Cerebellar cortex (tissue), 1 donor: ENCODE data around the gene NTRK1.
"Not testable (repeated sequence)": the region's sequence is repeated elsewhere in the genome, so short reads cannot be mapped to it uniquely, and the experiment has no call there.

ENCODE experiments used
- DNase-seq: peaks from one replicate; pipeline ENCODE4 v3.0.0-alpha.2; 2015; ENCODE audit warnings: low spot score

The NTRK1 gene

DNA sequence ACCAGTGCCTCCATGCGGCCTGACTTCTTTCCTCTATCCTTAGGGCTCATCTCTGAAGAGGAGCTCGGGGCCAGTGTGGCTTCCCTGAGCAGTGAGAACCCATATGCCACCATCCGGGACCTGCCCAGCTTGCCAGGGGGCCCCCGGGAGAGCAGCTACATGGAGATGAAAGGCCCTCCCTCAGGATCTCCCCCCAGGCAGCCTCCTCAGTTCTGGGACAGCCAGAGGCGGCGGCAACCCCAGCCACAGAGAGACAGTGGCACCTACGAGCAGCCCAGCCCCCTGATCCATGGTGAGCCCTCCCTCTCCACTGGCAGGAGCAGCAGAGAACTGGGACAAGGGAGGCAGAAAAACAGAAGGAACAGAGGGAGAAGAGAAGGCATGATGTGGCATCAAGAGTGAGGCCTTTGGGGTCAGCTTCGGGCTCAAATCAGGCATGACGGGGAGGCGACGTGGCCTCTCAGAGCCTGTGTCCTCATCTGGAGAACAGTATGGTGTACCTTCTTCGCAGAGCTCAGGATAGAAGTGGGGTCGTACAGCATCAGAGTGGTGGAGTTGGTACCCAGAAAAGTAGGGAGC lies 53.2 kb downstream of the NTRK1 start:
- no peak for DNase-seq

DNA sequence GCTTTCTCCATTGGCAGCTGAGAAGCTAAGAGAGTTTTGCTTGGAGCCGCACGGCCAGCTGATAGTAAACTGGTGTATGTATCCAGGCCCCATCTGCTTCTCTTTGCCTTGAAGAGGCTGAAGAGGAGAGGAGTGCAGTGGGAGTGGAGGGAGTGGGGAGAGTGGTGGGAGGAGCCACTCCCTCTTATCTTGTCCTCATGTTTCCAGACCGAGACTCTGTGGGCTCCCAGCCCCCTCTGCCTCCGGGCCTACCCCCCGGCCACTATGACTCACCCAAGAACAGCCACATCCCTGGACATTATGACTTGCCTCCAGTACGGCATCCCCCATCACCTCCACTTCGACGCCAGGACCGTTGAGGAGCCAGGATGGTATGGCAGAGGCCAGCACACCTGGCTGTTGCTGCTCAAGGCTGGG lies 53.8 kb downstream of the NTRK1 start:
- DNase-seq = no peak

DNA sequence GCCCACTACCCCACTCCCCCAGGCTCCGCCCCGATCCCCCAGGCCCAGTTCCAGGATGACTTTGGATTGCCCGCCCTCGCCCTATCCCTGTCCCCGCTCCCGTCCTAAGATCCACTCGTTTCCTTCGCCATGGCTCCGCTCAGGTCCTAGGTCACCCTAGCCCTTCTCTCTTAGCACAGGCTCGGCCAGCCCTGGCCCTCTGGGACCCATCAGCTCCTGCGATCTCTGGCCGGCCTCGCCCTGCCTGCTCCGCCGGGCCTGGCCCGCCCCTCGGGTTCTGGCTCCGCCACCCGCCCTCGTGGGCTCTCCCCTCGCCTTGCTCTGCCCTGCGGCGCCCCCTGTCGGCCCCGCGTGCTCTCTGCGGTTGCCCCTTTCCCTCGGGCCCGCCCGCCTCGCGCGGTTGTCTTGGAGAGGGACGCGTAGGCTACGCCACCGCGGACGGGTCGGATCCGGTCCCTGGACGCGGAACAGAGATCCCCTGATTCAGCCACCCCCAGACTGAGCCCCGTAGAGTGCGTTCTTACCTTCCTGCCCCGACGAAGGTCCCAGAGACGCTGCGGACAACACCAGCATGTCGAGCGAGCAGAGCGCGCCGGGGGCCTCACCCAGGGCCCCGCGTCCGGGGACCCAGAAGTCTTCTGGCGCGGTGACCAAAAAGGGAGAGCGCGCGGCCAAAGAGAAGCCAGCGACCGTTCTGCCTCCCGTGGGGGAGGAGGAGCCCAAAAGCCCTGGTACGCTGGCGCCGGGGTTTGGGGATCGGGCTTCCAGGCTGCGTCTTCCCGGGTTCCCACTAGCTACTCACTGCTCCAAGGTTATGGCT lies 59.8 kb downstream of the NTRK1 start, which contains the start of gene LRRC71:
Gene LRRC71, plus strand, starts transcription at position 400 of the 820 bp plus-strand sequence. Its CDS starts 172 bp downstream, at position 572.
- DNase-seq = peak; percentile 48

DNA sequence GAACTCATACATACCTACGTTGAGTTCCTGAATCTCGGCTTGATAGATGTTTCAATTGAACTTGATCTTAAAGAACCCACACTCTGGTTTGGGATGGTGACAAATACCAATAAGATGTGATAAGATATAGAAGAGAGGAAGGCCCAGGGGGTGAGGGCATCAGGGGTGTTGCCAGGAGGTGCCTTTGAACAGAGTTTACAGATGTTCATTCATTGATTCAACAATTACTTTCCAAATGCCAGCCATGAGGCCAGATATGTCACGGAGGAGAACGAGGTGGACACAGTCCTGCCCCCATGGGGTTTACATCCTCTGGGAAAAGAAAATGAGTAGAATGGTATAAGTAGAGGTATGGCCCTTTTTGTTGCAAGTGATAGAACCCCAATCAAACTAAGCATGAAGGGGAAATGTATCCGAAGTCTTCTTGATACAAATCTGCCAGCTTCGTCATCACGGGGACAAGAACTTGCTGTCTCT lies 60.4 kb downstream of the NTRK1 start:
- DNase-seq = no peak

DNA sequence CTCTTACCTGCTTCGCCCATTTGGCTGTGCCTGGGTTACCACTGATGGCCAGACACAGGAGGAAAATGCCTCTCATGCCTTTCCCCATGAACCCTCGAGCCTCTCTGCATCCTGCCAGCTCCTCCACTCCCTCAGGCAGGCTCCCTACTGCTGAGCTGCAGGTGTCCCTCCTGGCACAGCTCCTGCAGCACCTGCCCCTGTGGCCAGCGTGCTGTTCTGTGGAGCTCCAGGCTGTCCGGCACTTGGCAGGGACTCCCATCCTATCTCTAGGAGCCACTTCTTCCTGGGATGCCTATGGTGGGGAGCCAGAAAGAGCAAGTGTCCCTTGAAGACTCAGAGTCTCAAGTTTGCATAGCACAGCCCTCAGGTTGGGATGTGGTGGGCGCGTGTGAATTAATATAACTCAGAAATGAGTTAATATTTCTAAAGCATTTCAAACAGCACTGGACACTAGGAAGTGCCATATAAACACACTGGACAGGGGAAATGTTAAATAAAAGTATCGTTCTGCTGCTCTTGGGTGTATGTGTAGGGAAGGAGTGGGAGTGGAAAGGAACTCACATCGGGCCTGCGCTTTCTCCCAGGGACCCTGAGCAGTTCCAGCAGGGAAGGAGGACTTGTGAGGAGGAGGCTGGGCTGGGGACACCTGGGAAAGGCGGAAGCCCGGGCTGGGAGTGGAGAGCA lies 62.5 kb downstream of the NTRK1 start:
- DNase-seq = no peak

DNA sequence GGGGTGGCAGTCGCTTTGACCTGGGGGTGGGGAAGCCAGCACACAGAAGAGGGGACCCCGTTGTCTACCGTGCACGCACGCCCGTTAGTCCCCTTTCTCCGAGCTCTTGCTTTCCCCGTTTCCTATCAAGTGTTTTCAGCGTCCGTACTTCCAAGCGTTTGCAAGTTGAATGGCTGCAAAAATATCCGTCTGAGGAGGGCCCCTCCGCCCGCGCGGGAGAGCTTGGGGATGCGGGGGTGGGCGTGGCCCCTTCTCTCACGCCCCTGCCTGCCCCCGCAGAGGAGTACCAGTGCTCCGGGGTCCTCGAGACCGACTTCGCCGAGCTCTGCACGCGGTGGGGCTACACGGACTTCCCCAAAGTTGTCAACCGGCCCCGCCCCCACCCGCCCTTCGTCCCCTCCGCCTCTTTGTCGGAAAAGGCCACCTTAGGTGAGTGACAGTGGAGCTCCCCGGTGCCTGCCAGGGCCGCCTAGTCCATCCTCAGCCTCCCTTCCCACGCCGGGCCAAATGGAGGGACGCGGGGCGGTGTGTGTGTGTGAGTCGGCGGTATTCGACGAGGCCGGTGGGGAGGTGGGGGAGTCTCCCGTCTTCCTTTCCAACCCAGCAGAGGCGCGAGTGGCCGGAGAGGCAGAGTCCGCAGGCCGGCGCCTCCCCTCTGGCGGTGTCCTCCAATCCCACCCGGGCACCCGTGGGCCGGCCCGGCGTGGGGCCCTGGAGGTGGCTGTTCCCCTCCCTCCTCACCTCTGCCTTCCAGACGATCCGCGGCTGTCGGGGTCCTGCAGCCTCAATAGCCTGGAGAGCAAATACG lies 63.2 kb downstream of the NTRK1 start:
- DNase-seq = no peak

DNA sequence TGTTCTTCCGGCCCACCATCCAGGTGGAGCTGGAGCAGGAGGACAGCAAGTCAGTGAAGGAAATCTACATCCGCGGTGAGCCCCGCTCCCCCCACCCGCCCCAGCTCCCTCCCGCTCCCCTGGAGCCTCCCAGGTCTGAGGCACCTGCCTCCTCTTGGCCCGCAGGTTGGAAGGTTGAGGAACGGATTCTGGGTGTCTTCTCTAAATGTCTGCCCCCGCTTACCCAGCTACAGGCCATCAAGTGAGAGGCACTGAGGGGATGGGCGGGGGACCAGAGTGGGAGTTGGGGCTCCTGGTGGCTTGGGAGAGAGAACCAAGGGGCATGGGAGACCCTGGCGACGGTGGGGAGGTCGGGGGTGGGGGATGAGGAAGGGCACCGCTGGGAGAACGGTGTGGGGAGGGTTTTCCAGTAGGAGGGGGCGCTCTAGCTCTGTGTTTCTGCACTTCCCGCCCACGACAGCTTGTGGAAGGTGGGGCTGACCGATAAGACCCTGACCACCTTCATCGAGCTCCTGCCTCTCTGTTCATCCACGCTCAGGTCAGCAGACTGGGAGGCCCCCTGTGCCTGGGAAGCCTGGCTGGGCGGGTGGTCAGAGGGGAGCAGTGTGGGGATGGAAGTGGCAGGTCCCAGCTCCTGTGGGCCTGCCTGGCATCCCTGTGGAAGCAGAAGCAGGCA lies 64.0 kb downstream of the NTRK1 start:
- DNase-seq = no peak

DNA sequence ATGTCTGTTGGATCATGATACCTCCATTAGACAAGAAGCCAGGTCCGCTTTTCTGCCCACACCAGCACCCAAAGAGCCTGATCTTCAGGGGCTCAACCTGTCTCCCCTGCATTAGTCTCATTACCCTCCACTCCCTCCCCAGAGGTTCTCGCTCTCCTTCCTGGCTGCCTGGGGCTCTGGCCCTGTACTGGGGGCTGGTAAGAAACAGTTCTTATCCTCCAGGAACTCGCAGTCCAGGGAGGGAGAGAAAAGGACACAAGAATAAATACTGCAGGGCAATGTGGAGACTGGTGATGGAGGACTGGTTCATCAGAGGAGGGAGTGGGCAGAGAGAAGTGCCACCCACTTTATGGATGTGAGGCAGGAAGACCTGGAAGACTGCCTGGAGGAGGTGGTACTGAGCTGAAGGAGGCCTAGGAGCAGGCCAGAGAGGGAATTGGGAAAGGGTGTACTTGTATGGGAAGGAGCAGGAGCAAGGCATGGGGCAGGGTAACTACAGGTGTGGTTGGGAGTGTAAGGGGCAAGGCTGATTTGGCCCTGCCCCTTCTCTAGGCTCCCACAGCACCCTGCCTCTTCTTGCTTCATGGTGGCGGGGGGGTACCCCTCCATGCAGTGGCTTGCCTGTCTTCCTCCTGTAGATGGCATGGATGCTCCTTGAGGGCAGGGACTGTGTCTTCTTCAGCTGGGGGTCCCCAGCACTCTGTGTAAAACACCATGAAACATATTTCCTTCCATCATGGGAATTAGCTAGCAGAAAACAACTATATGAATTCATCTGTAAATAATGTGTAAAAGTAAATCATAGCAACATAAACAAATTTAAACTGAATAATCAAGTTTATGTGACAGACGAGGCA lies 64.7 kb downstream of the NTRK1 start:
- DNase-seq = no peak

DNA sequence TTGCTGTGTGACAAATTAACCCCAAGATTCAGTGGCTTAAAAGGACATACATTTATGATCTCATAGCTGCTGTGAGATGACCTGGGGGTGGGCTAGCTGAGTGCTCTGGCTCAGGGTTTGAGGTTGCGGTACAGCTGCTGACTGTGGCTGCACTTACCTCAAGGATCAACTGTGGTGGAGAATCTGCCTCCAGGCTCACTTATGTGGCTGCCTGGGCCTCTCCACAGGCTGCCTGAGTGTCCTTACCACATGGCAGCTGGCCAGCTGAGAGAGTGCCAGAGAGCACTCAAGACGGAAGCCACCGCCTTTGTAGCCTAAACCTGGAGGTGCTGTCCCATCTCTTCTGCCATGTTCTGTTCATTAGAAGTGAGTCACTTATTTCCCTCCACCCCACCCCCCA lies 65.5 kb downstream of the NTRK1 start:
- DNase-seq = no peak

DNA sequence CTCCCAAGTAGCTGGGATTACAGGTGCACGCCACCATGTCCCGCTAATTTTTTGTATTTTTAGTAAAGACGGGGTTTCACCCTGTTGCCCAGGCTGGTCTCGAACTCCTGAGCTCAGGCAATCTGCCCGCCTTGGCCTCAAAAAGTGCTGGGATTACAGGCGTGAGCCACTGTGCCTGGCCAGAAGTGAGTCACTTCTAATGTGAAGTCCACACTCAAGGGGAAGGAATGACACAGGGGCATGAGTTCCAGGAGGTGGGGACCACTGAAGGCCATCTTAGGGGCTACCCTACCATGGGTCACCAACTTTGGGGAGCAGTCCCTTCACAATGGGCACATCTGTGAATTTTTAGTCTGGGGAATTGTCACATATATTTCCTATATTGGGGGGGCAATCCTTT lies 66.0 kb downstream of the NTRK1 start:
- not testable (repeated sequence) for DNase-seq

DNA sequence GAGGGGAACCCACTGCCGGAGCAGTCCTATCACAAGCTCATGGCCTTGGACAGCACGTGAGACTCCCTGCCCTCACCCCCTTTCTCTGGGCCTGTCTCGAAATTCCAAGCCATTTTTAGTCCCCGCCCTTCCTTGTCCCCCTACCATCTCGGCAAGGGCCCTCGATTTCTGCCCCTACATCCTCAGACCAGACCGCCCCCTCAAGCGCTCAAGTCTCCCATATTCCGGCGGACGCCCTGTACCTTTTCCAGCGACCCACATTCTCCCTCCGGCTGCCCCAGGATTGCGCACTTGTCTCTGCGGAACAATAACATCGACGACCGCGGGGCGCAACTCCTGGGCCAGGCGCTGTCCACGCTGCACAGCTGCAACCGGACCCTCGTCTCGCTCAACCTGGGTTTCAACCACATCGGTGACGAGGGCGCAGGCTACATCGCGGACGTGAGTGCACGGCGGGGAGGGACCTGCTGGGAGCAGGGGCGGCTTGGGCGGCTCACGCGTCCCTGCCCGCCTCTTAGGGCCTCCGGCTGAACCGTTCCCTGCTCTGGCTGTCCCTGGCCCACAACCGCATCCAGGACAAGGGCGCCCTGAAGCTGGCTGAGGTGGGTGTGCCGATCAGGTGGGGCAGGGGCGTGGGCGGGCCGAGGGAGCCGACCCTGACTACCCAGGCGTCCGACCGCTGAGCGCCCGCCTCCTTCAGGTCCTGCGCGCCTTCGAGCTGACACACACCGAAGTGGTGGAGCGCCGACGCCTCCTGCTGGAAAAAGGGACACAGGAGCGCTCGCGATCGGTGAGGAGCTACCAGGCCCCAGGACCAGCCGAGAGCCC lies 66.8 kb downstream of the NTRK1 start:
- peak; percentile 67 for DNase-seq

DNA sequence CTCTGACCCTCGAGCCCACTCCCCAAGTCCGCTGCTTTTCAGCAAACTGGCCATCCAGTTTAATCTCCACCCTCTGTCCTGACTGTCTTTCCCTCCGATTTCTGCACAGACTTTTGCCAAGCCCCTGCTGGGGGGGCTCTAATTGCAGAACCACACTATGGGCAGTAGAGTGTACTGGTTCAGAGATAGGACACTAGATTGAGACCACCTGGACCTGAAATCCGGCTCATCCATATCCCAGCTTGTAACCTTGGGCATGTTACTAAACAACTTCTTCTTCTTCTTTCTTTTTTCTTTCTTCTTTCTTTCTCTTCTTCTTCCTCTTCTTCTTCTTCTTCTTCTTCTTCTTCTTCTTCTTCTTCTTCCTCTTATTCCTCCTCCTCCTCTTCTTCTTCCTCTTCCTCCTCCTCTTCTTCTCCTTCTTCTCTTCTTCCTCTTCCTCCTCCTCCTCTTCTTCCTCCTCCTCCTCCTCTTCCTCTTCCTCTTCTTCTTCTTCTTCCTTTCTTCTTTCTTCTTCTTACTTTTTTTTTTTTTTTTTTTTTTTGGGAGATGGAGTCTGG lies 67.5 kb downstream of the NTRK1 start:
- no peak for DNase-seq

DNA sequence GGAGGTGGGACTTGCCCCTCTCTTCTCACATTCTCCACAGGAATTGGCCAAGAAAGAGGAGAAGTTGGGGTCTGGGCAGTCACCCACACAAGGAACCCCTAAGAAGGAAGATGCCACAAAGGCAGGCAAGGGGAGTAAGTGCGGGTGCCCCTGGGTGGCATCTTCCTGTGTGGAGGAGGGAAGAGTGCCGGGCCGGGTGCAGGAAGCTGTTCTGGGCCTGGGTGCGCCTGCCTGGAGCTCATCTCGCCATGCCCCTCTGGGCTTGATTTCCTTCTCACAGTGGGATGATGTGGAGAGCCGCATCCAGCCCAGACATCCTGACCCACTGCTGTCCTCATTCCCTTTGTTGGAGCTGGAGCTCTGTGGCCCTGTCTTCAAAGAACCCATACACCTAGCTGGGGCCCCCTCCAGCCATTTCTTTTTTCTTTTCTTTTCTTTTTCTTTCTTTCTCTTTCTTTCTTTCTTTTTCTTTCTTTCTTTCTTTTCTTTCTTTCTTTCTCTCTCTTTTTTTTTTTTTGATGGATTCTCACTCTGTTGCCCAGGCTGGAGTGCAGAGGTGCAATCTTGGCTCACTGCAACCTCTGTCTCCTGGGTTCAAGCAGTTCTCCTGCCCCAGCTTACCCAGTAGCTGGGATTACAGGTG lies 69.1 kb downstream of the NTRK1 start:
- DNase-seq = no peak

DNA sequence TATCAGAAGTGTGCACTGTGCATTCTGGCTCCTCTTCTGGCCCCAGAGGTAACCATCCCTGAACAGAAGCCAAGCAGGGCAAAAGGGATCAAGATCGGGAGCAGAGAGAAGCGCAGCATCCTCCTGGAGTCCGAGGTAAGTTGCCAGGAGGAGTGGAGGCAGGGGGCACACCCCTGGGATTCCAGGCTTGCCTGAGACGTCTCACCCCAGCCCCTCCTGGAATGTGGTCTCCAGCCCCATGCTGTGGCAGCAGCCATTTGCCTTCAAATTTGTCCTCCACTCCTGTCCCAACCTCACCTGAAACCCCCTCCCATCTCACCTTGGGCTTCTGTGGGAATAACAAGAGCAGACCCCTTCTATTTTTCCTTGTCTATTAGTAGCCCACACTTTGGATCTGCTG lies 69.8 kb downstream of the NTRK1 start:
- no peak for DNase-seq
